ENCODE data around the gene HPS5. TPM values are rescaled to one million over a fixed set of nuclear protein-coding genes. Genes with fewer than 3 reads are reported as not detected.
A peak's percentile ranks its signal among the peaks of the same experiment; 100 is the strongest.

HPS5 gene
- total and polyA plus RNA-seq, 2 of the 4 experiments (the other 2 are of a cell fraction): 7.9 to 28.3 TPM

GRCh38 chr11:18285841-18286240 lies 36.1 kb downstream of the HPS5 start:
- Histone ChIP-seq H2BK20ac (ENCODE audit: low read depth, low read length) (no peak overlapping the region), H3K18ac (ENCODE audit: low read depth, low read length) (no peak overlapping the region), H3K27me3 (ENCODE audit: control insufficient read depth, insufficient read depth, low read length) (no peaks in the 10 kb centered on the region), H3K4me2 (ENCODE audit: low read depth, low read length) (no peak overlapping the region), H3K9me1 (ENCODE audit: insufficient read depth, low read length) (peaks cover 4% of the 10 kb centered on the region), H4K91ac (ENCODE audit: insufficient read depth, low read depth, low read length) (no peak overlapping the region), H3K36me3 (ENCODE audit: control insufficient read depth, insufficient read depth, low read length) (peaks cover 24% of the 10 kb centered on the region), H2AK5ac (ENCODE audit: low read depth, low read length) (no peak overlapping the region), H3K14ac (replicated peaks; ENCODE audit: low read depth, low read length) (no peak overlapping the region), H2AK9ac (replicated peaks; ENCODE audit: low read depth, low read length, poor library complexity) (no peak overlapping the region), H4K20me1 (ENCODE audit: insufficient read depth, low read length) (no peaks in the 10 kb centered on the region), H4K8ac (ENCODE audit: low read depth in 2 of 2, low read length in 2 of 2) (no peak overlapping the region), H3K4me3 (ENCODE audit: insufficient read depth, low read depth, low read length) (no peak overlapping the region), H2BK120ac (ENCODE audit: low read depth, low read length) (no peak overlapping the region), H3K9me3 (ENCODE audit: control insufficient read depth, insufficient read depth, low read length) (no peaks in the 10 kb centered on the region), H3K56ac (ENCODE audit: extremely low read depth, insufficient read depth, low read length) (no peak overlapping the region), H2BK5ac (ENCODE audit: low read depth, low read length, poor library complexity, severe bottlenecking) (no peak overlapping the region), H3K27ac (ENCODE audit: insufficient read depth, low read length) (no peak overlapping the region), H3K79me1 (ENCODE audit: low read depth in 1 of 2, low read length in 2 of 2) (no peaks in the 10 kb centered on the region; a peak in 1 of 4 replicates), H2BK15ac (ENCODE audit: low read depth, low read length) (no peak overlapping the region), H3K4me1 (ENCODE audit: control insufficient read depth, insufficient read depth, low read length) (no peaks in the 10 kb centered on the region), H4K5ac (ENCODE audit: low read depth, low read length) (no peak overlapping the region), H3K4ac (ENCODE audit: low read depth, low read length) (no peak overlapping the region), H2AFZ (replicated peaks; ENCODE audit: low read length, poor library complexity) (no peak overlapping the region), H3K23ac (ENCODE audit: low read depth, low read length) (no peak overlapping the region), H3K9ac (ENCODE audit: low read depth, low read length) (no peak overlapping the region)
- TF ChIP-seq FOS (IDR thresholded peaks at IDR 0.05; ENCODE audit: low read depth, low read length) (no peak), USF2 (IDR thresholded peaks at IDR 0.05; ENCODE audit: low read depth, low read length) (no peak), SMC3 (IDR thresholded peaks at IDR 0.05; ENCODE audit: low read depth, low read length) (no peak), CHD1 (IDR thresholded peaks at IDR 0.05; ENCODE audit: low read depth, low read length) (no peak), CEBPB (IDR thresholded peaks at IDR 0.05; ENCODE audit: low read depth, low read length) (no peak), MXI1 (IDR thresholded peaks at IDR 0.05; ENCODE audit: borderline replicate concordance, low read depth, low read length) (no peak), CTCF (conservative IDR thresholded peaks at IDR 0.05; ENCODE audit: low read depth, low read length) (no peak), POLR2A (IDR thresholded peaks at IDR 0.05; ENCODE audit: low read depth, low read length) (no peak), ELK1 (IDR thresholded peaks at IDR 0.05; ENCODE audit: borderline replicate concordance, low read depth, low read length) (no peak), BHLHE40 (IDR thresholded peaks at IDR 0.05; ENCODE audit: low read depth, low read length) (no peak), RCOR1 (IDR thresholded peaks at IDR 0.05; ENCODE audit: insufficient replicate concordance, low read length) (no peak), NFE2L2 (IDR thresholded peaks at IDR 0.05; ENCODE audit: low read depth, low read length) (no peak)
- WGBS, 2 experiments (ENCODE audit: extremely low coverage in 2 of 2, insufficient read length in 1 of 2): no CpG with 5 or more reads among the region's 1 CpG
- intact Hi-C loops (cut with micrococcal nuclease): no loop called here
- in situ Hi-C loops (cut with MboI; ENCODE audit: low sequenced_read_pairs): no loop called here
- dilution Hi-C loops (cut with HindIII; ENCODE audit: low sequenced_read_pairs, unreplicated experiment): no loop called here
- ChIA-PET CTCF (interaction anchor here (0.8 kb wide), 1 partner anchor 42 kb away, joined by 6 read pairs; no protein-coding TSS in a partner anchor), POLR2A (ENCODE audit: unreplicated experiment) (no interaction called here)
- BruUV-seq (replicated peaks): no TSS peak
- DNase-seq (peak; percentile 39), ATAC-seq (ENCODE audit: low read depth) (peak; percentile 29; the same call in 1 of the 2 replicates)
